GM12875 (cell line): ENCODE data around the gene OTOGL.

Experiments used
- H3K4me3 ChIP-seq: one replicate; pipeline ENCODE4 v1.5.1; 2011; ENCODE audit warnings: low read depth, low read length, control low read depth
- TF ChIP-seq, protein P1 (sequence below): IDR thresholded peaks from 2 replicates; pipeline ENCODE4 v1.5.1; 2011; ENCODE audit warnings: low read depth, mild to moderate bottlenecking, control low read depth, inconsistent platforms, low read length, moderate library complexity, borderline replicate concordance; ENCODE audit not compliant: insufficient read depth

The OTOGL gene

DNA sequence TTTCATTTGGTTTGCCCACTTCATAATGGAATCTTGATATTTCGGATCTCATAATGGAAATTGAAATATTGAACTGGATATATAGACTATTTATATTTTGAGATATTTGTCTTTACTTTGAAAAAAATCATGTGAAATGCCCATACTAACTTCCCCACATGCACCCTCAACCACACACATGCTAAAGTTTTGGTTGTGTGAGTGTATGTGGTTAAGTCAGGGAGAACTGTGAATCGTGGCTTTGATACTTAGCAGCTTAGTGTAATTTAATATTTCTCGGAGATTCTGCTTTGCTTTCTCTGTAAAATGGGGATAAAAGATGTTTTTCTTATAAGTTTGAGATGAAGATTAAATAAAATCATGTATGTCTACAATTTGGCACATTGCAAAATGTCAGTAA is 162.1 kb downstream of the OTOGL start:
- no peak overlapping the region for H3K4me3 ChIP-seq
- TF ChIP-seq, protein P1, sequence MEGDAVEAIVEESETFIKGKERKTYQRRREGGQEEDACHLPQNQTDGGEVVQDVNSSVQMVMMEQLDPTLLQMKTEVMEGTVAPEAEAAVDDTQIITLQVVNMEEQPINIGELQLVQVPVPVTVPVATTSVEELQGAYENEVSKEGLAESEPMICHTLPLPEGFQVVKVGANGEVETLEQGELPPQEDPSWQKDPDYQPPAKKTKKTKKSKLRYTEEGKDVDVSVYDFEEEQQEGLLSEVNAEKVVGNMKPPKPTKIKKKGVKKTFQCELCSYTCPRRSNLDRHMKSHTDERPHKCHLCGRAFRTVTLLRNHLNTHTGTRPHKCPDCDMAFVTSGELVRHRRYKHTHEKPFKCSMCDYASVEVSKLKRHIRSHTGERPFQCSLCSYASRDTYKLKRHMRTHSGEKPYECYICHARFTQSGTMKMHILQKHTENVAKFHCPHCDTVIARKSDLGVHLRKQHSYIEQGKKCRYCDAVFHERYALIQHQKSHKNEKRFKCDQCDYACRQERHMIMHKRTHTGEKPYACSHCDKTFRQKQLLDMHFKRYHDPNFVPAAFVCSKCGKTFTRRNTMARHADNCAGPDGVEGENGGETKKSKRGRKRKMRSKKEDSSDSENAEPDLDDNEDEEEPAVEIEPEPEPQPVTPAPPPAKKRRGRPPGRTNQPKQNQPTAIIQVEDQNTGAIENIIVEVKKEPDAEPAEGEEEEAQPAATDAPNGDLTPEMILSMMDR = no peak

DNA sequence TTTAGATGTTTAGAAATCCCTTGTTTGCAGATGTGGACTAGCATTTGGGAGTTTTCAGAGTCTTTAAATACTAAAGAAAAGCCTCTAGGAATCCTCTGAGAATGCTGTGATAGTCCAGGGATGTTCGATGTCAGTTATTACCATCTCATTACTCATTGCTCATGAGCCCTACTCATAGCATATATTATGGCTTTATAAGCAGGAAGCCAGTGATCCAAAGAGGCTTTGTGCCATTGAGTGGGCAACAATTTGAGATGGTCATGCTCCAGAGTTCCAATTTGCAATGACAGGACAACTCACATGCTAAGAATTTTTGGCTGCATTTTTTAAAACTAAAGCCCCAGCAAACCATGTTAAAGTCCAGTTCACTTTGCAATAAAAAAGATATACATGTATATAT is 163.0 kb downstream of the OTOGL start:
- TF ChIP-seq, protein P1 = no peak
- no peak overlapping the region for H3K4me3 ChIP-seq

DNA sequence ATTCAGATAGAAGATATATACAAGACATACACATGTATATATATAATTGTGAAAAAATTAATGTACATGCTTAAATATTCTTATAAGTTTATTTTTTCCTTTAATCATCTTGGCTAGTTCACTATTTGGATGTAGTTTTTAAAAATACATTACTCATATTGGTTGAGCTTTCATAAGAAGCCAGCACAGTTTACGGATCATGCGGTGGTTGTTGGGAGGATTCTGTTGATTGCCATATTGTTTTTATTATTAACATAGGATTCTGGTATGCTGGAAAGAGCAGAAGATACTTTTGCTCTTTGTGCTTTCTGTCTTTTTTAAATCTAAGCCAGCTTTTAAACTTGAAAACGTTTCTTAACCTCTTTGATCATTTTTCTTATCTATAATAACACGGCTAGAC is 163.4 kb downstream of the OTOGL start:
- TF ChIP-seq, protein P1 = no peak
- H3K4me3 ChIP-seq = no peak overlapping the region

DNA sequence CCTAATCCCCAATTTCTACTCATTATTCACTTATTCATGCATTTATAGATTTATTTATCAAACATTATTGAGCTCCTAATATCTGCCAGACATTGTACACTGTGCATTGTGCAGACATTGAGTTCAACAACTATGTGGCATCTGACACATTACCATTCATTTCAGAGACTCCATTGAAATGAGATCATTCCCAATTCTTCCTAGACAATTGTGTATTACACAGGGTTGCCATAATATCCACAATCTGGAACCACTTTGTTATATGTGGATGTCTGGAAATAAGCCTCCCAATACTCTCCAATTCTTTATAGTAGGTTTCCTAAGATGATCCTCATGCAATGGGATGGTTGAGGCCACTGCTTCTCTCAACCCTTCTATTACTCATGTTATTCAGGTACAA is 165.0 kb downstream of the OTOGL start:
- H3K4me3 ChIP-seq = no peak overlapping the region
- TF ChIP-seq, protein P1 = no peak

DNA sequence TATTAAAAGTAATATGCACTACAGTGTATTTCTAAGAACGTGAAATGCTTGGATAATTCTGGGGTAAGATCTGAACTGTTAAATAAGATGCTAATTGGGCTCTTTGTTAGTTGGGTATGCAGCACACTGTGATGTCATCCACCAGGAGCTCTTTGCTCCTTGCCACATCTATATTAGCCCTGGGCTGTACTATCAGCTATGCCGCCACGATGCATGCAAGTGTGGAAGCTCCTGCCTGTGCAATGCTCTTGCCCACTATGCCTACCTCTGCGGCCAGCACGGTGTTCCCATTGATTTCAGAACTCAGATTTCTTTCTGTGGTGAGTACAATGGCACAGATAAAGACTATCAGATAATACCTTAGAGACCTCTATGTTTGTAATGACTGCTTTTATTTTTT is 165.6 kb downstream of the OTOGL start:
- no peak overlapping the region for H3K4me3 ChIP-seq
- TF ChIP-seq, protein P1 = no peak

DNA sequence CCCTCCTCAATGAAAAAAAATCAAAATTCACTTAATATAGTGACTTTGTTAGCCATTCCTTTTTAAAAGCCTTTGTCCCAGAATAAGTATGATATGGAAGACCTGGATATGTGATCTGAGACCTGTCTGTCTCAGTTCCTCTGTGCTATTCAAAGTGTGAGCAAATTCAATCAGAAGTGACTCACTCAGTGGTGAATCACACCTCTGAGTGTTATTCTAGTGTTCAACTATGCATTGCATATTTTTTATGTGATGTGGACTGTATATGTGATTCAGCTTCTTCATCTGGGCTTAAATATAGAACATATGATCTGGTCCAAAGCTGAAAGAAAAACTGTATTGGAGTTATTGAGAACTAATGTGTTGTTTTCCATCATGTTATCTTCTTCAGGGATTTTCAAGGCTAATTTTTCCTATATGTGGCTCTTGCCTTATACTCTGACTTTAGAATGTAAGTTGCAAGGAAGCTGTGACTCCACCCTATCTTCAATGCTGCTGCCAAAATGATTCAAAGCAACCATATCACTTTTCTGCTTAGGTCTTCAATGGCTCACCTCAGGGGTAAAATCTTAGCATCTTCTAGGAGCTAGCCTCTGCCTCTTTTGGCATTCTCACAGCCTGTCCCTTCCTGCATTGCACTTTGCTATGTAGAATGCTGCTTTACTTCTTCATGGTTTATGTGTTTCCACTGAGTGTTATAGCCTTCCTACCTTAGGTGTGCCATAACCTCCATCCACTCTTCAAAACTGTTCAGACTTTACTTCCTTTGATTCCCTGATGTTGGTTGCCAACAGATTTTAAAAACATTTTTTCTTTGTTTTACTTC is 169.8 kb downstream of the OTOGL start:
- TF ChIP-seq, protein P1 = no peak
- H3K4me3 ChIP-seq = no peak overlapping the region
